Myocyte (in vitro differentiated cells): Measurements from ENCODE around the gene COBLL1. TPM values are rescaled to one million over a fixed set of nuclear protein-coding genes. Genes with fewer than 3 reads are reported as not detected.

Source experiments
- DNase-seq: peaks from one replicate; pipeline ENCODE4 v3.0.0-alpha.2; 2012; ENCODE audit warnings: low read depth
- total RNA-seq: library from RNA; depleted of rRNA; stranded (reverse); fragments of >200 nt; gene quantifications from 2 replicates; pipeline ENCODE4 v1.2.3, GENCODE V29; 2014

The COBLL1 gene
- total RNA-seq, 1 donor from 2014 or later: 5.6 TPM

DNA sequence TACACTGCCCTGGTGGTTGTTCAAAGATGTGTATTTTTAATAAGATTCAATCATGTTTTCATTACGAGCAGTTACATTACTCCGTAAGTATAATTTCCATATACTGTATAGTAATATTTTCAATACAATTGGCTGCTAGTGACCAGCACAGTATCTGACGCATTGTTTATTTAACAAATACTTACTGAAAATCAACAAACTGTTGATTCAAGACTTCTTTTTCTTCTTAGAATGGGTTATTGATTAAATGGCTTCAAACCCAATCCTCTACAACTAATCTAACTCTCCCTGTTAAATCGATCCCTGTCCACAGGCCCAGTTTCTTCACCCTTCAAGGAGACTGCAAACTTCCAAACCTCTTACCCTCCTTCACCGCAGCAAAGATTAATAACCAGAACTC, 18.5 kb downstream of the COBLL1 start:
- DNase-seq: no peak

DNA sequence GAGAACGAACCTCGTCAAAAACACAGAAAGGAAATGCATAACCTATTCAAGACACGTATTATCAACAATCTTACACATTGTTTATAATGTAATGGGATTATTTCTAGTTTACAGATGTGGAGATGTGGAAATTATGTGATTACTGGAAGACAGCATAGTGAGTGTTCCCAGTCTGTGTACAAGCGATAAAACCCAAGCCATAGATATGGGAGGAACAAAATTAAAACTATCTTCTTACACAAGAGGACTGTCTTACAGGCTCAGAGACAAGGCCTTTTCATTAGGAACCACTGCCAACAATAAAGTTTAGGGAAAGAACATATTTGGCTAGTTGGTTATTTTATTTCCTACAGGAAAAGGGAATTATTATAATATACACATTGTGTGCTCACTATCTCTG, 20.3 kb downstream of the COBLL1 start:
- DNase-seq: no peak

DNA sequence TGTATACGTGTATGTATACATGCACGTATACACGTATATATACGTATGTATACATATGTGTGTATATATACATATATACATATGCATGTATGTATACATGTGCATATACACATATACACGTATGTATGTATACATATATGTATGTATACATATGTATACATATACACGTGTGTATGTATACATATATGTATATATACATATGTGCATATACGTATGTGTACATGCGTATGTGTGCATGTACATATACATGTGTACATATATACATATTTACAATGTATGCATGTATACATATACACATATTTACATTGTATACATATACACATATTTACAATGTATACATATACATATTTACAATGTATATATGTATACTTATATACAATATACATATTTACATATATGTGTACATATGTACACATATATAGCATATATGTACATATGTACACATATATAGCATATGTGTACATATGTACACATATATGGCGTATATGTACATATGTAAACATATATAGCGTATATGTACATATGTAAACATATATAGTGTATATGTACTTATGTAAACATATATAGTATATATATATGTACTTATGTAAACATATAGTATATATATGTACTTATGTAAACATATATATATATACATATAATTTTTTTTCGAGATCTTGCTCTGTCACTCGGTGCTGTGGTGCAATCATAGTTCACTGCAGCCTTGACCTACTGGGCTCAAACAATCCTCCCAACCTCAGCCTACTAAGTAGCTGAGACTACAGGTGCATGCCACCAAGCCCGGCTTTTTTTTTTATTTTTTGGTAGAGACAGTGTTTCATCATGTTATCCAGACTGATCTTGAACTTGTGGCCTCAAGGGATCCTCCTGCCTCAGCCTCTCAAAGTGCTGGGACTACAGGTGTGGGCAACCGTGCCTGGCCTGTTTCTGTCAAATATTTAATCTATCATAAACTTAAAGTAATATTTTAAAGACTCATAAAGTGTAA, 23.2 kb downstream of the COBLL1 start:
- DNase-seq: no peak

DNA sequence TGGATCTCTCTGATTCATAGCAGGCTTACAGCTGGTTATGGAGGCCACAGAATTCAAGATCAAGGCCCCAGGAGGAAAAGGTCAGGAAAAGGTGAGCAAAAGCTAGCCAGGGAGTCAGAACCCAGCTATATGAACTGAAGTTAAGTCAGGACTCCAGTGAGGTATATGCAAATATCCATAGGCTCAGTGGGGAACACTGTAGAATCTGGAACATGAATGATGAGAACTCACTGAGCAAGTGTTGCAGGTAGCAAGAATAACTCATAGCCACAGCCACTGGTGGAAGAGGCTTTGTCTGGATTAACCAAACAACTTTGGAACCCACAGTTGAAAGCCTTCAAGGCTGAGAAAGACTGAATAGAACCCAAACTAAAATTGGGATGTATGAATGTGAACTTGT, 24.7 kb downstream of the COBLL1 start:
- DNase-seq: no peak

DNA sequence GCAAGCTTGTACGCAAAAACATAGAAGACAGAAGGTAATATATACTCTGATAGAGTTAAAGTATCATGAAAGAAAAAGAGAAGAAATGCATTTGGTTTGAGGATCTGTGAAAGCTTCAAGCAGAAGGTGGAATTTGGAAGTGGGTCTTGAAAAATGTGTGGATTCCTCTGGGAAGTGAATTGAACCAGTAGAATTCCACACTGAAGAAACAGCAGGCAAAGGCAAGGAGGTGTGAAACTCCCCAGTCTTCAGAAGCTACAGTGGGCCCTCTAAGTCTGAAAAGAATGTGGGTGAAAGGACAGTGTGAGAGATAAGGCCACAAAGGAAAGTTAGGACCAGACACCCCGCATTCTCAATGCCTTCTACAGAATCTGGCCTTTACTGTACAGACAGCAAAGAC, 25.6 kb downstream of the COBLL1 start:
- DNase-seq: no peak

DNA sequence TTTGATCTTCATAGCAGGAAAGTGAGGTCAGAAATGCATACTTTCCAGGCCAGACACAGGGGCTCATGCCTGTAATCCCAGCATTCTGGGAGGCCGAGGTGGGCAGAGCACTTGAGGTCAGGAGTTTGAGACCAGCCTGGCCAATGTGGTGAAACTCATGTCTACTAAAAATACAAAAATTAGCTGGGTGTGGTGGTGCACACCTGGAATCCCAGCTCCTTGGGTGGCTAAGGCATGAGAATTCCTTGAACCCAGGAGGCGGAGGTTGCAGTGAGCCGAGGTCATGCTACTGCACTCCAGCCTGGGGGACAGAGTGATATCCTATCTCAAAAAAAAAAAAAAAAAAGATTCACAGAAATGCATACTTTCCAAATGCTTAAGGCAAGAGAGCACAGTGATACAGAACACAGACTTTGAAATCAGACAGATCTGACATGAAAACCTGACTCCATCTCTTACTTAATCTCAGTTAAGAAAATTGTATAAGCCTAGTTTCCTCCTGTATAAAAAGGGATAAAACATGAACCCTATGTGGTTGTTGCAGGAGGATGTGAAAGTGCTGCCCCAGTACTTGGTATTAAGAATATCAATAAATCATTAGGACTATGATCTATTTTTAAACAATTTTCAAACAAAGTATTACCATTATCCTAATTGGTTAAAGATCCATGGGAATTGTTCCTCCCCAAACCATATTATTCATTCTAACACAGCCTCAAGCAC, 26.4 kb downstream of the COBLL1 start:
- DNase-seq: no peak

DNA sequence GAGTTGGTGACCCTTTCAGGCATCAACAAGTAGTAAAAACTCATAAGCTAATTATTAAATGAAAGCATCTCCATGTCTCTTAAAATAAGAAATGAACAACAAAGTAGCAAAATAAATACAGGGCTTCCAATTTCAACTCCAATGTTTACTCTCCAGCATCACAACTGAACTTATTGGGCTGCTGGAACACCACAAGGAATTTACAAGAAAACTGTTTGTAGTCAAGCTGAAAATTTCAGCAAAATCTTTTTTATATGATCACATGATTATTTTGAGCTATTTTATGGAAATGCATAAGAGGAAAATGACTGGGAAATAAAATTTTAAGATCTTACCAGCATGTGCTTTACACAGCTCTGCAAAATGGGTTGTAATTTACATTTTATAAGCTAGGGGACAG, 28.1 kb downstream of the COBLL1 start:
- DNase-seq: no peak

DNA sequence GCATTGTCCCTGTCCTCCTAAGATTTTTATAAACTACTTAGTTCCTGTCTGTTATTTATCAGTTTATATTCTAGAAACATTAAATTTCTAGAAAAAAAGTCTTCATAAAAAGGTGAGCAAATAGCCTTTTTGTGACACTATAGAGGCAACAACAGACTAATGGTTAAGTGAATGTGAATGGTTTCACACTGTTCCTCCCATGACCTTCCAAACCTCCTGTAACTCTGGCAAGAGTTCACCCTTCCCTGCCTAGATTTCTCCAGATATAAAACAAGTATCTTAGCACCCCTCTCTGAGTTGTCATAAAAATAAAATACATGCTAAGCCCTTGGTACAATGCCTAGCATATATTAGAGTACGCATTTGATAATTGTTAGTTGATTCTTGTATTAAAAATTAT, 29.2 kb downstream of the COBLL1 start:
- no peak for DNase-seq

DNA sequence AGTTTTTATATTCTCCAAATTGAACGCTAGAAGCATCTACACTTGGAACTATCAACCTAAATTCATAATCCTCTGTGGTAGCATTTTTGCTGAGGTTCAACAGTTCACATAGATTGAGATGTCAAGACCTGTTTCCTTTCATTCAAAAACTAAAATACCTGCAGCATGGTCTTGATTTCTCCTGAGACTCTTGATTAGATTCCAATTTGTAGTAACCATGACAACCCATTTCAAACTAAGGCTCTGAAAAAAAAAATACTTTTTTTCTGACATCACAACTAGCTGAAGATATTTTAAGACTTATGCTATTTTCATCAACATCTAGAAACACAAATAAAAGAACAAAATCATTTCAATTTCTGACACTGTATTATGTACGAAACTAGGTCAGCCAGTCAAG, 29.8 kb downstream of the COBLL1 start:
- no peak for DNase-seq

DNA sequence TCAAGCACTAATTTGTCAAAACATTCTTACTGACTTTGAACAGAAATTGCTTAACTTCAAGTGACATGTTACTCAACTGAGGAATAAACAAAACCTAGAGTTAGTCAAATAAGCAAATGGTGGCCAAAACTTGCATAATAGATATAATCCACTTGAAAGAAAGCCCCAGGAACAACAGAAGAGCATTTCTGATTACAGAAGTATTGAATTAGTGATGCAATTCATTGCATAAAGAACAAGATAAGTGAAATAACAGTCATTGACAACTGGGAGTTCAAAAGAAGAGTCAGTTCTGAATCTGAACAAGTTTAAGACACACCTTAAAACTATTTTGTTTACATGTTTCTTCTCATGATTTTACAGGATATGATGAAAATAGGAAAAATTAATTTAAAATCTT, 30.8 kb downstream of the COBLL1 start:
- DNase-seq: no peak

DNA sequence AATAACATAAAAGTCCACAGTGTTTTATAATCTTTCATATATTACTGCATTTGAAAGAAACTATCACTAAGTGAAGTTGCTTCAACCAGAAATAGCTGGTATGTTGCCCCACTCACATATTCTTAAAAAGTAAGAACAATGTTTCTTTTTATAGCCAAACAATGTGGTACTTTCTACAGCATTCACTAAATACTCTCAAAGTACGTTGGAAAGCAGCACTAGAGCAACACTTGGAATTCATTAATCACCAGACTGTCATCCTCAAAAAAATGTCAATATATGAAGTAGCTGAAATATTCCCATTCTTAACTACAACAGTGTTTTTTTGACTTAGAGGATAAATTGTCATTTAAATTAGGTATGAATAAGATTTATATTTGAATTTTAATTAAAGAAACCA, 32.8 kb downstream of the COBLL1 start:
- DNase-seq: peak; percentile 63

DNA sequence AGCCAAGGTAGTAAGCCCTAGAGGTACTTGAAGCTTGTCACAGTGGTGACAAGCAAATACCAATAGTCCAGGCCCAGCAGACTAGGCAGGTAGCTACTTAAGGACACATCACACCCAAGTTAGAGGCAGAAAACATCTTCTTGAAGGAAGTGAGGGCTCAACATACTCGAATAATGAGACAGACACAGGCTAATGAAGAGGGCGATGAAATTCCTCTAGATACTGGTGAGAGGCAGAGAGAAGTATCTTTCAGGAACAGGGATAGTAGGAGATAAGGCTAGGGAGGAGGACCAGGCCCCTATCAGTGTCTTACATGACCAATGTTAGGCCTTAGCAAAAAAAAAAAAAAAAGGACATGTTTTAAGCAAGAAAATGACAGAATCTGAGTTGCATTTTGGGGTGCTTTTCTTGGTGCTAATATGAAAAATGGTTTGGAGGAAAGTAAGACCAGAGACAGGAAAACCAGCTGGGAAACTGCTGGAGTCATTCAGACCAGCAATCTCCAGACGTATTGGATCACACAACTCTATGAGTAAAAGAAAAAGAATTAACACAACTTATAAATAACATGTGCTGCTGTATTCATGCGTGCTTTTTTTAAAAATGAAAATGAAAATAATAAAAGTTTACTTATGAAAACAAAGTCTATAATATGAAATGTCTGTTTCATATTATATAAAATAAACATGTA, 37.7 kb downstream of the COBLL1 start:
- no peak for DNase-seq

DNA sequence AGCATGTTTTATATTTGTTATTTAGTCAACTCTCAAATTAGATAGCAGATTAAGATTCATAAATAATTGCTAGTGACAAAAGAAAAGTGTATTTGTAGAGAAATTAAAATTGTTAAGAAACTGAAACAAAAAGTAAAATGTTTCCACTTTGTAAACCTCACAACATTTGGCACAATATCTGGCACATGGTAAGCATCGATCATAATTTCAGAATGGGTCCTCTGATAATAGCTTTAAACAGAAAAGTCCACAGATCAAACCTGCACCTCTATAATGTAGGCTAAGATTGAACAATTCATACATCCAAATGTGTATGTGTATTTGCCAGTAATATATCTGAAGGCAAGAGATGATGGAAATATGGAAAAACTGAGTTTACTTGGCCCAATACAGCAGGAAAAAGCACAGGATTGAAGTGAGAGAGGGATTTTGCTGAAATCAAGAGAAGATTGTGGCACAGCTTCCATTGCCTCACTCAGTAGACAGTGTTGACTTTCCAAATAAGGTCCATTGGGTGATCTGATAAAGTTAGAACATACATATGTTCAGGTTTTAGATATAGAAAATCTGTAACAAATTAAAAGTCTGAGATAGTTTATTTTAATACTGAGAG, 39.4 kb downstream of the COBLL1 start:
- DNase-seq: no peak

DNA sequence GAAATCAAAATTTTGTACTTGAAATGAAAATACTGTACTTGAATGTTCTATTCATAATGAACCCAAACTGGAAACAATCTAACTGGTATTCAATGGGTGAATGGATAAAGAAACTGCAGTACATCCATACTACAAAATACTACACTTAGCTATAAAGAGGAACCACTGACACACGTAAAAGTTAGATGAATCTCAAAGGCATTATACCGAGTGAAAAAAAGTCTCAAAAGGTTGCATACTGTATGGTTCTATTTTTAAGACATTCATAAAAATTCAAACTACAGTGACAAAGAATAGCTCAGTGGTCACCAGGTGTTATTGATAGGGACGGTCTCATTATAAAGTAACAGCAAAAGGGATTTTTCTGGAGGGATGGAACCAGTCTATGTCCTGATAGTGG, 41.1 kb downstream of the COBLL1 start:
- DNase-seq: no peak

DNA sequence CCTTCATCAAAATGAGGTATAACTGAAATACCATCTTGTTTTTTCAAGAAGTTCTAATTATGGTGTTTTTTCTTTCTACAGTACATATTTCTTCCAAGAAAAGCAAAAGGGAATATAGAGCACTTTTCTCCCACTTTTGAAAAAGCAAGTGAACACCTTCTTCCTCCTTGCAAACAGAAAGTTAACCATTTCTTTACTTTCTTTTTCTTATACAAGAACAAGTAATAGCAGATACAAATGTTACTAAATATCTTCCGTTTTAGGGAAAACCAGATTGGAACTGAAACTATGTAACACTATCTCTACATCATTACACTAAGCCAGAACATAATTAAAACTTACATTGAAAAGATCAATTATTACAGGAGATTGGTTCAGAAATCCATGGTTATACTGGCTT, 44.0 kb downstream of the COBLL1 start:
- no peak for DNase-seq

DNA sequence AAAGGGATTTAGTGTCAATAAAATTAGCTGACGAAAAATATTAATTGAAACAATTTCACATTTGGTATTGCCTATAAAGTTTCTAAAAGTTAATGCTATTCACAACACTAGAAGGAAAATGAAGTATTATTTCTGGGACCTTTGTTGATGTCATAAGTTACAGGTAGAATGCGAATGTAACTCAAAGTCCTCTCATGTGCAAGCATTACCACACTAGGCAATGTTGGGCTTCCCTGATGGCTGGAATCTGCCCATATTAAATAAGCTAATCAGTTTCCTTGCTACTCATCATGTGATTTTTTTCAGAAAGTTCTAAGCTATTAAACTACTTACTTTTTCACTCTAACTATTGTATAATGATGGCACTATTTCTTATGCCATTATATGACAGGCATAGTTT, 44.6 kb downstream of the COBLL1 start:
- DNase-seq: no peak

DNA sequence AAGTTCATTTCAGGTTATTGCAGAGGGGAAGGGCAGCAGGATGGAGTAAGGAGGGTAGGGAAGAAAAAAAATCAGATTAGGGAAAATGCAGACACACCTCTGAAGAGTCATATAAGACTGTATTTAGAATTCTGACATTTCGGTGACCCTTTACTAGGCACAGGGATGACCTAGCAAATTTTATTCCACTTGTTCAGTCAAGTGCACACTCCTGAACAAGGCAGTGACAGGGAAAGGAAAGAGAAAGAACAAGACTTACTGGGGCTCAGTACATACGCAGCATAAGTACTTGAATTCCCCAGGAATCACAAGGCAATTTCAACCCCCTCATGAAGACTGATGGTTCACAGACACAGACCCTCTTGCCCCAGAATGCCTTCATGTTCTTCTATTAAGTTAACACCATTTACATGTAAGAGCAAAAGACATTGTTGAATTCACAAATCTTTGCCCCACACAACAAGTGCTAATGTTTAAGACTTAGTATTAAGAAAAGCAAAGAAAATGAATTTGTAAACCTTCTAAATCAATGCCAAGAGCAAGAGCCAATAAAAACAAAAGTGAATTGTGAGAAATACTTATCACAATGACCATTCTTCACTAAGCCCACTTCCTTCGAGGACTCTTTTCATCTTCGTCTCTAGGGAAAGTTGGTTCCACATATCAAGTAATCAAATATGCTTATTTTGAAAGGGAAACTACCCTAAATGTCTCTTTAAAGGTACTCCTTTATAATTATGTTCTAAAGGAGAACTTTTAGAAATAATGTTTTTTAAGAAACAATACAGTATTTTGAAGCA, 47.0 kb downstream of the COBLL1 start:
- no peak for DNase-seq

DNA sequence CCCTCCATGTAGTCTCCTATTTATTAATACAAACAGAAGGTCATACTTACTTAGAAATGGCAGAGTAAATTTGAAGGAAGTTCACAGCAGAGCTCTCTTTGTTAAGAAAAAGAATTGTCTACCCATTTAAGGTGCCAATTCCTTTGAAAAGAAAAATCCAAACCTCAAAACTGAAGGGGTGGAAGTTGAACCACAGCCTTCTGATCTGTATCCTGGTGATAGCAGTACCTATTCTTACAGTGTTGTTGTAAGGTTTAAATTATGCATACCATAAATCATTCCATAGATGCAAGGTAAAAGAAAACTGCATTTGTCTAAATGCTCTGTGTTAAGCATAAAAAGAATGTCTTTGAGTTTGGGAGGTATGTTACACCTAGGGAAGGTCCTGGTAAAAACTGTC, 47.6 kb downstream of the COBLL1 start:
- DNase-seq: no peak

DNA sequence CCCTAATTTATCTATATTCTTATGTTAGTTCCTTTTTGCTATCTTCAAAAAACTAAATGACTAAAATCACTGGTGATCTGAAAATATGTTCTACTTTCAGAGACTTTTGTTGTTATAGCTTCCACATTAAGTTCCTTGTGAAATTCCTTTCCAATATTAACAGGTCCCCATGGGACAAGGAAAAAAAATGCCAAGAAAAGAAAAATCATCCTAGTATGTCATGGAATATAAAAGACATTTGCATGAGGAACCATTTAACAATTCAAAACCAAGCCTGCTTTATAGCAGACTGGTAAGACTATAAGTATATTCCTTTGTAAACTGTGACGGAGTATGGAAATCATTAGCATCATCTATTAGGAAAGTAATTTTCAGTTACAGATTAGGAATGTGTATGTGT, 48.1 kb downstream of the COBLL1 start:
- no peak for DNase-seq

DNA sequence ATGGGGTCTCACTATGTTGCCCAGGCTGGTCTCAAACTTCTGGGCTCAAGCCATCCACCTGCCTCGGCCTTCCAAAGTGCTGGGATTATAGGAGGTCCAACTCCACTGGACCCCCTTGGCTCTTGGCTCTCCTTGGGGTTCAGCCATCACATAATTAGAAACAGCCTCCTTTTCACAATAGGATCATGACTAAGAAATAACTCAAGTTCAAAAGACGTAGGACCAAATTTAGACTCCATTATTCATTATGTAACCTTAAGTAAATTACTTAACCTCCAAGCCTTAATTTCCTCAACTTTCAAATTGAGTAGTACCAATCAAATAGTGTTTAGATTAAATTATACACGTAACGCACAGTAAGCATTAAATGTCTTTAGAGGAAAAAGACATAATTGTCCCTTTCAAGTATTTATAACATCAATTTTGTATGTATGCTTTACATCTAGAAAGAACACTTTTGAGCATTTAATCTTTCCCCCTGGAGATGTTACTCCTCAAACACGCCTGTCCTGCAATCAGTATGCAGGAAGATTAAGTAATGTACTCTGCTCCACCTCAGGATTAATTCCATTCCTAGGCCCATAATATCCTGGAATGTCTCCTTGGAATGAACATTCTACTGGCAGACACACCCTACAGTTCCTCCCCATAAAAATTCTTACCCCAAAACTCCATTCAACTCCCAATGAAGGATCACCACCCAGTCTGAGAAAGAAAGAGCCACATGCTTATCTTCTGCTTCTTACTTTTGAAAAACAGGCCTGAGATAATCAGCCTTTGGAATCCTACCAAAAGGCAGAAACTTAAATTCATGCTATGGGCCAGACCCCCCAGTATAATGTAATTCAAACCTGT, 49.1 kb downstream of the COBLL1 start:
- DNase-seq: peak; percentile 28
